T-helper 1 cell treated with Interleukin-12 subunit alpha and Interleukin-12 subunit beta and Interleukin-4 antibody, amounts not matched to agents 30 ng/mL and 1 ng/mL, for 36 hours (primary cell): ENCODE results near the gene OOSP2. TPM values are rescaled to one million over a fixed set of nuclear protein-coding genes. Genes with fewer than 3 reads are reported as not detected.
"Not testable (repeated sequence)": the region's sequence is repeated elsewhere in the genome, so short reads cannot be mapped to it uniquely, and the experiment has no call there.

Experiments used
- intact Hi-C: fragments of 100-400 bp; cut with micrococcal nuclease; formaldehyde crosslinking; loops from one replicate; pipeline ENCODE4 v1.15.1; 2024
- total RNA-seq: library from RNA; stranded (reverse); gene quantifications from 2 replicates; pipeline ENCODE4 v1.2.3, GENCODE V29; 2022

The OOSP2 gene
- total RNA-seq: not detected in 2 replicates

DNA sequence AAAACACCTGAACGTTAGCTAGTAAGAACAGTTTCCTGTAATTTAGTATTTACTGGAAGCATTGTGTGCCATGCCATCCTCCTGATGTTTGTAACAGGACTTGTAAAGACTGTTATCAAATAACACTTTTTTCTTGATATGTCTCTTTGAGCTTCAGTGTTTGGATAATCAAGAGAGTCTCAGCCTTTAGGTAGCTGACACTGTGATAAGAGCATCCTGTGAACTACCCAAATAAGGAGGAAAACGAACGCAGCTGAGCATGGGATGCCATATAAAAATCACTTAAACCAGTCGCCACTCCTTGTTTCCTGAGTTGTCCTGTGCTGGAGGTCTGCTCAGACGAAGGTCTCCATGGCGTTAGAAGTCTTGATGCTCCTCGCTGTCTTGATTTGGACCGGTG, at the start of gene OOSP2:
Gene OOSP2, plus strand, starts transcription at position 301 of the 400 bp plus-strand sequence. Its CDS starts 51 bp downstream, at position 352.
- intact Hi-C loops: no loop called here

DNA sequence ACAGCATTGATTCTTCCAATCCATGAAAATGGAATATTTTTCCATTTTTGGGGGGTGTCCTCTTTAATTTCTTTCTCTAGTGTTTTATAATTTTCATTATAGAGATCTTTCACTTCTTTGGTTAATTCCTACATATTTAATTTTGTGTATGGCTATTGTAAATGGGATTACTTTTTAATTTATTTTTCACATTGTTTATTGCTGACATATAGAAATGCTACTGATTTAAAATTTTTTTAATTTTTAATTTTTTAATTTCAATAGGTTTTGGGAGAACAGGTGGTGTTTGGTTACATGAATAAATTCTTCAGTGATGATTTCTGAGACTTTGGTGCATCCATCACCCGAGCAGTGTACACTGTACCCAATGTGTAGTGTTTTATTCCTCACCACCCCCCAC, 49.8 kb upstream of the OOSP2 start:
- intact Hi-C loops: no loop called here

- intact Hi-C loops: no loop called here
Observed at GRCh38 chr11:59992425-59992824, 47.8 kb upstream of the OOSP2 start.

- intact Hi-C loops: no loop called here
Observed at GRCh38 chr11:59997800-59998199, 42.4 kb upstream of the OOSP2 start.

- intact Hi-C loops: no loop called here
Observed at GRCh38 chr11:59999691-60000090, 40.5 kb upstream of the OOSP2 start.

DNA sequence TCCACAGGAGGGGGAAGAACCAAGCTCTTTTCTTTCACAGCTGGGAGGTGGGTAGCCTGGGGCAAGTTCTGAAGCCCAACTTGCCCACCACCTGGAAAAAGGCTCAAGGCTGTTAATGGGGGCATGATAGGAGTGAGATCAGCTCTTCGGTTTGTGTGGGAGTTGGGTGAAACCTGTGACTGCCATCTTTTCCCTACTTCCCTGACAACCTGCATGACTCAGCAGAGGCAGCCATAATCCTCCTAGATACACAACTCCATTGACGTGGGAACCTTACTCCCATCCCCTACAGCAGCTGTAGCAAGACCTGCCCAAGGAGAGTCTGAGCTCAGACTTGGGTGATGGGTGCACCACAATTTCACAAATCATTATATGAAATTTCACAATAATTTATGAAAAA, 36.5 kb upstream of the OOSP2 start:
- intact Hi-C loops: no loop called here

DNA sequence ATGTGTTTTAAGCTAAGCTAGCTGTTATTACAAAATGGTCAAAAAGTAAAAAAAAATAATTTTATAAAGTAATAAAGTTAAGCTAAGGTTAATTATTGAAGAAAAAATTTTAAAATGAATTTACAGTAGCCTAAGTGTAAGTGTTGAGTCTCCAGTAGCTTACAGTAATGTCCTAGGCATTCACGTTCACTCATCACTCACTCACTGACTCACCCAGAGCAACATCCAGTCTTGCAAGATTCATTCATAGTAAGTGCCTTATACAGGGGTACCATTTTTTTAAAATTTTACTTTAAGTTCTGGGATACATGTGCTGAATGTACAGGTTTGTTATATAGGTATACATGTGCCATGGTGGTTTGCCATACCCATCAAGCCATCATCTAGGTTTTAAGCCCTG, 34.8 kb upstream of the OOSP2 start:
- intact Hi-C loops: no loop called here

DNA sequence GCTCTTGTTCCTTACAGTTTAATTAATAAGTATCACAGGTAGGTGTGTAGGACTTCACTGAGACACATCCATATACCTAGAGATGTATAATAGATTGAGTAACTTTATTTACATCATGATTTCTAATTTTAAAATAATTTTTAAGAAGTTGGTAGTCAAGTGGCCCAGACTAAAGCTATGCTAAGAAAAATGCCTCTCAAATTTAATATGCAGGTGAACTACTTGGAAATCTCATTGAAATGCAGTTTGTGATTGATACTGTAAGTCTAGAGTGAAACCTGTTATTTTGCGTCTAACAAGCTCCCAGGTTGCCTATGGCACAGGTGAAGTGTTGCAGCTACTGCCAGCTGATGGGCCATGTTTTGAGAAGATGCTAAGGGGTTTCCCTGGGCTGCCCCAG, 23.3 kb upstream of the OOSP2 start, which contains the start of gene OOSP4B:
Gene OOSP4B, plus strand, starts transcription at position 301 of the 400 bp plus-strand sequence.
- intact Hi-C loops: no loop called here

- intact Hi-C loops: no loop called here
Observed at GRCh38 chr11:60018058-60018457, 22.2 kb upstream of the OOSP2 start.

- intact Hi-C loops: not testable (repeated sequence)
Observed at GRCh38 chr11:60020376-60020775, 19.8 kb upstream of the OOSP2 start.

DNA sequence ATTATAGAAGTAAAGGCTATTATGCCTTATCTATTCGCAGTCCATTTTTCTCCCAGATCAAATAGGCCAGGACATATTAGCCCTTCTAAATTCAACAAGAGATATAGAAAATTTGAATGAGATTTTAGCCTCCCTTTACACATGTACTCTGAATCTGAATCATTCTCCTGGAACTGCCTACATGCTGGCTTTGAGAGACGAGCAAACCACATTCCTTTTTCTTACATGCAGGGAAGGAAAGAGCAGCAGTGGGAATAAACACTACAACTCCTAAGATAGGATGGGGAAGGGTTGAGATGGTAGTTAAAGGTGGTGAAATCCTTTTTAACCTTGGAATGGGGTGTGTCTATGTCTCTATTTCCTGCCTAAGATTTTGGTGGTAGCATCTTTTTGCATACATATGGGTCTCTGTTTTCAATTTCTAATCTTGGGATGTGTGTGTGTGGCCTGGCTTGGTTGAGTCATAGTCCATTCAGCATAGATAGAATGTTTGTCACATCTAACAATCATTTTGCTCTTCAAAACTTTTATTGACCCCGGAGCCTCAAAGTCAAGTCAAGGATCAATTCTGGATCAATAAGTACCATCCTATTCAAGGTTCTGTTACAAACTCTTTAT, 11.1 kb upstream of the OOSP2 start:
- intact Hi-C loops: no loop called here

- intact Hi-C loops: not testable (repeated sequence)
Observed at GRCh38 chr11:60050422-60050821, 10.2 kb downstream of the OOSP2 start.

- intact Hi-C loops: not testable (repeated sequence)
Observed at GRCh38 chr11:60050839-60051238, 10.6 kb downstream of the OOSP2 start.

DNA sequence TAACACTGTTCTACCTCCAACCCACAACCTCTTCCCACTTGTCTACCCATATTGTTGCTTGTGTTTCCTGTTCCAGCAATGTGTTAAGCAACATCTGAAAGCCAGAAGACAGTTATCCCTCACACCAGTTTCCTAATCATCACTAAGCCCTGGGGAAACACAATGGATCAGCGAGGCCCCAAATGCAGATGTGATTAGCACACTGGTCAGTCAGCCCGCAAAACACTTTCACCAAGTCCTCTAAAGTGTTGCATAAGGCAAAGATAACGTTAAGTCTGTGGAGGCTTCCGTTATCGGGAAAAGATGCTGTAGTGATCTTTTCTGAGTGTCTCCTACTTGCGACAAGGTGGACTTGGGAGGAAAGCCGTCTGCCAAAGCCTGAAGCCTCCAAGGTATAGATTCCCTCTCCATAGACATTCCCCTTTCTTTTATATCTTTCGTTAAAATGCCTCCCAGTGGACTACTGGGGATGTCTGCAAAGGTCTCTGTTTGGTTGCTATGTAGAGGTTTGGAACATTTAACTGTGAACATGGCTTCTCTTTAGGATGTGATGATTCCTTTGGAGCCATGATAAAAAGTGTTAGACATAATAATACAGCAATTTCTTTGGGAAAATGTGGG, 16.2 kb downstream of the OOSP2 start, which contains the start of gene MS4A3:
Gene MS4A3, plus strand, starts transcription at position 317 of the 621 bp plus-strand sequence. CDS start 4,496 bp downstream, outside the sequence.
- intact Hi-C loops: no loop called here

- intact Hi-C loops: no loop called here
Observed at GRCh38 chr11:60059052-60059451, 18.8 kb downstream of the OOSP2 start.

GRCh38 chr11:60059521-60060240, 19.5 kb downstream of the OOSP2 start:
- intact Hi-C loops: no loop called here

GRCh38 chr11:60064111-60064510, 23.9 kb downstream of the OOSP2 start:
- intact Hi-C loops: no loop called here

DNA sequence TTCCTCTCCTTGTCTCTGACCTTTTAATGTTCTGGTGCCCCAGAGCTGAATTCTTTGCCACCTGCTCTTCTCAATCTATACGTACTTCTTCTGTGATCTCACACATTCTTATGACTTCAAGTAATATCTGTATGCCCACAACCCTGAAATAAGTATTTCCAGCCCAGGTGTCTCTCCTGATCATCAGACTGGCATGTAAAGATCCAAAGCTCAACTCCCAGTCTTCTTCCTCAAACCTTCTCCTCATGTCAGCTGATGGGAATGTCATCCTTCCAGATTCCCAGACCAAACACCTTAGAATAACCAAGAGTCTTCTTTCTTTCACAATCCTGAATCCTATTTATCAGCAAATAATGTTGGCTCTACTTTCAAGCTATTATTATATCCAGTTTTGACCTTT, 25.6 kb downstream of the OOSP2 start:
- intact Hi-C loops: no loop called here

GRCh38 chr11:60069450-60069849, 29.2 kb downstream of the OOSP2 start:
- intact Hi-C loops: no loop called here

DNA sequence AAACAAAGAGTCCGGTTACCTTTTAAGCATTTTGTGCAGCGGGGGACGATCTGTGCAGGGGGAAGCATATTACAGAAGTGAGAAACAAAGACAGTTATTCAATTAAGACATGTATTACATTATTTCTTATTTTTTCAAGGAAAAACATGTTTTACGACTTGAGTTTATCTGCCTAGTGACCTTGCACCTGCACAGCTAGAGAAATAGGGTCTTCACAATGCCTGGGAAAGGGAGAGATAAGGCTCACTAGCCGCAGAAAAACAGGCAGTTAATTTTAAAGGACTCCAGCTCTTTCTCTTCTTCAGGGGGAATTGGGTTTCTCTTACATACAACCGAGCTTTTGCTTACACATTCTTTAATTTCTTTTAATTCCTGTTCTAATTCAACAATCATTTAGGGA, 31.4 kb downstream of the OOSP2 start:
- intact Hi-C loops: not testable (repeated sequence)

DNA sequence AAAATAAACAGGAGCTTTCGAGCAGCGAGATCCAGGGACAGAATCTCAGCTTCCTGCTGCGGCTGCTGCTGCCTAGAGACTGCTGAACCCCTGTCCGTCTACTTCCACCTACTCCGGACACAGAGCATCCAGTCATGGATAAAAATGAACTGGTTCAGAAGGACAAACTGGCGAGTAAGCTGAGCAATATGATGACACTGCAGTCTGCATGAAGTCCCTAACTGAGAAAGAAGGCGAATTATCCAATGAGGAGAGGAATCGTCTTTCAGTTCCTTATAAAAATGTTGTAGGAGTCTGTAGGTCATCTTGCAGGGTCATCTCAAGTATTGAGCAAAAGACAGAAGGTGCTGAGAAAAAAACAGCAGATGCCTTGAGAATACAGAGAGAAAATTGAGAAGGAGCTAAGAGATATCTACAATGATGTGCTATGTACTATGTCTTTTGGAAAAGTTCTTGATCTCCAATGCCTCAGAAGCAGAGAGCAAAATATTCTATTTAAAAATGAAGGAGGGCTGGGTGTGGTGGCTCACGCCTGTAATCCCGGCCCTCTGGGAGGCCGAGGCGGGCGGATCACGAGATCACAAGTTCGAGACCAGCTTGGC, 37.1 kb downstream of the OOSP2 start:
- intact Hi-C loops: no loop called here

- intact Hi-C loops: no loop called here
Observed at GRCh38 chr11:60077981-60078380, 37.8 kb downstream of the OOSP2 start.
